NCI-H1694 treated with DMSO at 0.1 percent for 48 hours (cell line): ENCODE measurements around the gene TP73.

ENCODE experiments used
- DNase-seq: peaks from one replicate; lab custom pipeline; 2025; lab: John Stamatoyannopoulos, UW

The TP73 gene

GRCh38 chr1:3729594-3730542 is 77.6 kb downstream of the TP73 start:
- no peak for DNase-seq

DNA sequence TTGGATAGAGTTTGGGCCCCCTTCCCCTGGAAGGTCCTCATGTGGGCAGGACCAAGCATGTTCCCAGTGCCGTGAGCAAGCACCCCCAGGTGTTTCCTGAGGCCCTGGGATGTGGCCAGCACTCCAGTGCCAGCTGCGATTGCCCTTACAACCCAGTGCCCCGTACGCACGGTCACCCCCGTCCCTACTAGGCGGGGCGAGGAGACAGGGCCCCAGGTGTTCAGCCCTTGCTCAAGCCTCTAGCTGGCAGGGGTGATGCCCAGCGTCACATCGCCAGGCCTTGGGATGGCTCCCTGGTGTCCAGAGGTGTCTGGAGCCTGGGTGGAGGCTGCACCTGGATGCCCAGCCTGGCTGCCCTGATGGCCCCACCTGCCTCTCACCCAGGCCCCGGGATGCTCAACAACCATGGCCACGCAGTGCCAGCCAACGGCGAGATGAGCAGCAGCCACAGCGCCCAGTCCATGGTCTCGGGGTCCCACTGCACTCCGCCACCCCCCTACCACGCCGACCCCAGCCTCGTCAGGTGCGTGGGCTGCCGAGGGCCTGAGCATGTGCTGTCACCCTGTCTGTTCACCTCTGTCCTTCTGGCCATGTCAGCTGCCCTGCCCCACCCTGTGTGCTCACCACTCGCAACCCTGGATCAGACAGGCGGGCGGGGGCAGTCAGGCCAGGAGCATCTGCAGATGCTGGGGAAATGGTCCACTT is 78.4 kb downstream of the TP73 start:
- DNase-seq, result no peak

- no peak for DNase-seq
Observed at GRCh38 chr1:3731583-3732433, 79.5 kb downstream of the TP73 start.

- DNase-seq, result no peak
Observed at GRCh38 chr1:3732434-3733093, 80.2 kb downstream of the TP73 start.

GRCh38 chr1:3733094-3733882 is 81.0 kb downstream of the TP73 start:
- no peak for DNase-seq

- DNase-seq, result no peak
Observed at GRCh38 chr1:3733883-3734589, 81.7 kb downstream of the TP73 start.

GRCh38 chr1:3734602-3735001 is 82.3 kb downstream of the TP73 start:
- no peak for DNase-seq

GRCh38 chr1:3735027-3735681 is 82.8 kb downstream of the TP73 start:
- DNase-seq, result no peak

DNA sequence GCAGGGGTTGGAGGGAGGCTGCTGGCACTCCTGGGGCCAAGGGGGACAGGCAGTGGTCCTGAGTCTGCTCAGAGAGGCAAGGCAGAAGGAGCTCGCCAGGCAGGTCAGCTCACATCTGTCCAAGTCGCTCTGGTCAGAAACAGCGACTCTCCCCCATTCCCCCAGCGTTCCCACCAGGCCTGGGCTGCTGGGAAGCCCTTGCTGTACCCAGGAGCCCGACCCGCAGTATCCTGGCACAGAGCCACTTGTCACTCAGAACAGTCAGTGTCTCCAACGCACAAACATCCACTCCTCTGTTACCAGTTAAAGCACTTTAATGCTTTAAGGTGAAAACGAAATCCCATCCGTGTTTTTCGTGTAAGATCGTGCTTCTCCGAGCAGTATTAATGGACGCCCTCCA is 83.4 kb downstream of the TP73 start:
- DNase-seq, result peak; percentile 6

GRCh38 chr1:3736131-3736561 is 83.8 kb downstream of the TP73 start:
- no peak for DNase-seq

DNA sequence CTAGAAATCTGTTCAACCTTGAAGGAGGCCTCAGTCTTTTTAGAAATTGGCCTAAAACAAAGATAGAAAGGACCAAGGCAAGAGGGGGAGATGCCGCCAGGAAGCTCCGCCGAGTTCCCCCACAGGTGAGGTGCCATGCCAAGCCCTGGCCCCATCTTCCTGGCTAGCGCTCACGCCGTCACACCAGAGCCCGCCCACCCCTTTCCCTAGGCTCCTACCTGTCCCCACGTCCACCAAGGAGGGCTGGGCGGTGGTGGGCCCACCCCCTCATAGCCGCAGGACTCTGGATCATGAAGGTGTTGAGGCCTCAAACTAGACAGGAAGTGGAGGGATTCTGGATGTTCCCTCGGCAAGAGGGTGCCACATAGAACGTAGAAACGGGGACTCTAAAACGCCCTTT is 84.4 kb downstream of the TP73 start:
- no peak for DNase-seq

- no peak for DNase-seq
Observed at GRCh38 chr1:3738943-3739342, 86.6 kb downstream of the TP73 start.

GRCh38 chr1:3740042-3740441 is 87.7 kb downstream of the TP73 start:
- DNase-seq, result no peak

GRCh38 chr1:3740752-3741151 is 88.4 kb downstream of the TP73 start:
- no peak for DNase-seq

DNA sequence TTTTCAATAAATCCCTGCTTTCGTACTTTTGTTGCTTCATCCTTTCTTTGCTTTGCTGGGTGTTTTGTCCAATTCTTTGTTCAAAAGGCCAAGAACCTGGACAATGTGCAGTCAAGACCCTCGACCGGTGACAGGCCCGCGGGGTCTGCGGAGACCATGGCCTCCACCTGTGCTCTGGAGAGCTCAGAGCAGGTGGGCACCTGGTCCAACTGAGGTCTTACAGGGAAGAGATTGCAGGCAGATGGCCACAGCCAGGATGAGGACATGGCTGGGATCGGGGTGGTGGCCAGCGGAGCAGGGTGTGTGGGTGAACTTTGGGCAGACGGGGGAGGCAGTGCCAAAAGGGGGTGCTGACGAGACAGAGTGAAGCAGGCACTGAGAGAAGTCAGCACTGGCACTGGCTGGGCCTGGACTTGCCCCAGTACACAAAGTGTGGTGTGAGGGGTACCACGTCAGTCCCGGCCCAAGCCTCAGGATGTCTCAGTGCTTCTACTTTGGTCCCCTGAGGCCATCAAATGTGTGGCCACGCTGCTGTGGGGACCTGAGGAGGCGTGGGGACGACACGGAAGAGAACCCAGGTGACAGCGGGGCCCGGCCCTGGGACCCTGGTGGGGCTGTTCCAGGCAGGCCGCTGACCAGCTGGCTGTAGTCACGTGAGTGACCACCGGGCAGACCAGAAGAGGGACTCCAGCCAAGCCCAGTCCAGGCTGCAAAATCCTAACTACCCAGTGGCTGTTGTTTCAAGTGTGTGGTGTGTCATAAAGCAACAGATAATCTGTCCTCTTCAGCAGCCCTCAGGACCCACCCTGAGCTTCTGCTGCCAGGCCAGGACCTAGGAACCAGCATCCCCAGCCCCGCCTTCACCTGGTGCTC is 89.5 kb downstream of the TP73 start:
- DNase-seq, result no peak

GRCh38 chr1:3742439-3743298 is 90.4 kb downstream of the TP73 start:
- no peak for DNase-seq

DNA sequence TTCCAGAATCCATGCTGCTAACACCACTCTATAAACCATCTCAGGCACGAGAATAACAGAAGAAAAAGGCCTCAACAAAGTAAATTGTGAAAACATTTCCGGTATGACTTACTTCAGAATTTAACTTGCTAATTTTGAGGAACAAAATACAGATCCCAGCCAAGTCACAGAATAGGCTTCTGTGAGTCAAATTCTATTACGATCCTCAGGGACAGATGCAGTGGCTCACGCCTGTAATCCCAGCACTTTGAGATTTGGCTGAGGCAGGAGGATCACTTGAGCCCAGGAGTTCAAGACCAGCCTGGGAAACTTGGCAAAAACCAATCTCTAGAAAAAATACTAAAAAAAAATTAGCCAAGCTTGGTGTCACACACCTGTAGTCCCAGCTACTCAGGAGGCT is 91.1 kb downstream of the TP73 start:
- DNase-seq, result no peak

GRCh38 chr1:3743826-3744225 is 91.5 kb downstream of the TP73 start:
- no peak for DNase-seq
